Rectal smooth muscle tissue (tissue), 1 donor: ENCODE data around the gene MACROD2.
"Not testable (repeated sequence)": the region's sequence is repeated elsewhere in the genome, so short reads cannot be mapped to it uniquely, and the experiment has no call there.

Source experiments
- H3K27ac ChIP-seq: one replicate; pipeline ENCODE4 v1.7.0; 2013; ENCODE audit warnings: low read depth, low read length, inconsistent platforms
- H3K27me3 ChIP-seq: one replicate; pipeline ENCODE4 v1.7.0; 2013; ENCODE audit warnings: low read length; ENCODE audit not compliant: control insufficient read depth, insufficient read depth
- H3K36me3 ChIP-seq: one replicate; pipeline ENCODE4 v1.7.0; 2013; ENCODE audit warnings: low read length; ENCODE audit not compliant: control insufficient read depth, insufficient read depth
- H3K4me1 ChIP-seq: one replicate; pipeline ENCODE4 v1.7.0; 2013; ENCODE audit warnings: low read length; ENCODE audit not compliant: control insufficient read depth, insufficient read depth
- H3K4me3 ChIP-seq: one replicate; pipeline ENCODE4 v1.7.0; 2013; ENCODE audit warnings: low read length
- H3K9ac ChIP-seq: one replicate; pipeline ENCODE4 v1.7.0; 2013; ENCODE audit warnings: low read length

The MACROD2 gene

DNA sequence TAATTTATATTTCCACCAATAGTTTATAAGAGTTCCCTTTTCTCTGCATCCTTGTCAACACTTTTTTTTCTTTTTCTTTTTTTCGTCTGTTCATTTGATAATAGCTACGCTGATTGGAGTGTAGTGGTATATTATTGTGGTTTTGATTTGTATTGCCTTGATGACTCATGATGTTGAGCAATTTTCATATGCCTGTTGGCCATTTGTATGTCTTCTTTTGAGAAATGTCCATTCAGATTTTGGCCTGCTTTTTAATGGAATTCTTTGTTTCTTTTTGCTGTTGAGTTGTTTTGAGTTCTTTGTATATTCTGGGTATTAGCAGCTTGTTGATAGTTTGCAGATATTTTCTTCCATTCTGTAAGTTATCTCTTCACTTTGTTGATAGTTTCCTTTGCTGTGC is 1804.6 kb downstream of the MACROD2 start:
- H3K27me3 ChIP-seq, result no peaks in the 10 kb centered on the region
- H3K4me1 ChIP-seq, result no peaks in the 10 kb centered on the region
- H3K27ac ChIP-seq, result no peak overlapping the region
- H3K9ac ChIP-seq, result no peak overlapping the region
- H3K36me3 ChIP-seq, result no peaks in the 10 kb centered on the region
- no peak overlapping the region for H3K4me3 ChIP-seq

DNA sequence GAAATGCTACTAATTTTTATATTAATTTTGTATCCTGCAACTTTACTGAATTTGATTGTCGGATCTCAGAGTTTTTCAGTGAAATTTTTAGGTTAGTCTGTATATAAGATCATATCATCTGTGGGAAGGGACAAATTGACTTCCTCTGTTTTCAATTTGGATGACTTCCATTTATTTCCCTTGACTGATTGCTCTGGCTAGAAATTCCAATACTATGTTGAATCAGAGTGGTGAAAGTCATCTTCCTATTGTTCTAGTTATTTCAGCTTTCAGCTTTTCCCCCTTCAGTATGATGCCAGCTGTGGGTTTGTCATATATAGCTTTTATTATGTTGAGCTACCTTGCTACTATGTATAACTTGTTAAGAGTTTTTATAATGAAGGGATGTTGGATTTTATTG is 1806.7 kb downstream of the MACROD2 start:
- Histone ChIP-seq H3K36me3 (no peaks in the 10 kb centered on the region), H3K4me1 (no peaks in the 10 kb centered on the region), H3K4me3 (no peak overlapping the region), H3K27me3 (no peaks in the 10 kb centered on the region), H3K27ac (no peak overlapping the region), H3K9ac (no peak overlapping the region)

GRCh38 chr20:15805154-15805553 is 1809.8 kb downstream of the MACROD2 start:
- no peaks in the 10 kb centered on the region for H3K27me3 ChIP-seq
- H3K9ac ChIP-seq, result no peak overlapping the region
- no peaks in the 10 kb centered on the region for H3K4me1 ChIP-seq
- no peak overlapping the region for H3K4me3 ChIP-seq
- no peak overlapping the region for H3K27ac ChIP-seq
- H3K36me3 ChIP-seq, result no peaks in the 10 kb centered on the region

- Histone ChIP-seq H3K9ac (no peak overlapping the region), H3K4me1 (no peaks in the 10 kb centered on the region), H3K27ac (no peak overlapping the region), H3K4me3 (no peak overlapping the region), H3K36me3 (no peaks in the 10 kb centered on the region), H3K27me3 (no peaks in the 10 kb centered on the region)
Observed at GRCh38 chr20:15806105-15806504, 1810.8 kb downstream of the MACROD2 start.

DNA sequence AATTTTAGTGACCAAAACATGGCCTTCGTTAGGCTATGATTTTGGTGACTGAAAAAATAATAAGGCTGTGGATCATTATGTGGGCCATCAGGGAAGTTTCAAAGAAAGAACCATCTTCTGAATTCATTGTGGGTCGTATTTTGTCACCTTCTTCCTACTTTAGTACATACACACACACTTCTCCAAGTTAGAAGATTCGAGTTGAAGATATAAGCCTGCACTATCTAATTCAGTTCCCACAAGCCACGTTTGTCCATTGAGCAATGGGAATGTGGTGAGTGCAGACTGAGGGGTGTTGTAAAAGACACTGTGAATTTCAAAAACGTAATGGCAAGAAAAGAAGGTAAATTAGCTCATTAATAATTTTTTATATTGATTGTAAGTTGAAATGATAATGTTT is 1812.0 kb downstream of the MACROD2 start:
- Histone ChIP-seq H3K4me3 (no peak overlapping the region), H3K27me3 (no peaks in the 10 kb centered on the region), H3K9ac (no peak overlapping the region), H3K36me3 (no peaks in the 10 kb centered on the region), H3K4me1 (no peaks in the 10 kb centered on the region), H3K27ac (no peak overlapping the region)

GRCh38 chr20:15807771-15808170 is 1812.5 kb downstream of the MACROD2 start:
- not testable (repeated sequence) for H3K4me3 ChIP-seq, H3K27ac ChIP-seq, H3K4me1 ChIP-seq, H3K36me3 ChIP-seq, H3K9ac ChIP-seq, H3K27me3 ChIP-seq

- no peaks in the 10 kb centered on the region for H3K36me3 ChIP-seq
- no peak overlapping the region for H3K9ac ChIP-seq
- H3K27me3 ChIP-seq, result no peaks in the 10 kb centered on the region
- no peak overlapping the region for H3K4me3 ChIP-seq
- no peaks in the 10 kb centered on the region for H3K4me1 ChIP-seq
- H3K27ac ChIP-seq, result no peak overlapping the region
Observed at GRCh38 chr20:15811951-15812350, 1816.6 kb downstream of the MACROD2 start.

DNA sequence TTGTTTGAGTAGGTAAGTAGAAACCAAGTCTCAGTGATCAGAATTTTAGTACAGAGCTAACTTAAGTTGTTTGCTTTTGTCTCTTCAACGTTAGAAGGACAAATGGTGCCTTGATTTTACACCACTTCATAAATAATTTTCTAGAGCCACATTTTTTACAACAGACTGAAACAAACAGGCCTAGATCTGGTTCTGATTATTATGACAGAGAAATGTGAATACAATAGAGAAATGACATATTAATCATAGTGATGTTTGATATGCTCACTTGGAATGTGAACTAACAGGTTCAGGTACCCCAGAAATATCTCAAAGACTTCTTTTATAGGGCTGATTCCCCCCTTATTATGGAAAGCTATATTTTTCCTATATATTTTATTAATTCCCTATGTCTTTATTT is 1817.4 kb downstream of the MACROD2 start:
- no peak overlapping the region for H3K27ac ChIP-seq
- no peaks in the 10 kb centered on the region for H3K4me1 ChIP-seq
- H3K4me3 ChIP-seq, result no peak overlapping the region
- H3K9ac ChIP-seq, result no peak overlapping the region
- no peaks in the 10 kb centered on the region for H3K36me3 ChIP-seq
- no peaks in the 10 kb centered on the region for H3K27me3 ChIP-seq

DNA sequence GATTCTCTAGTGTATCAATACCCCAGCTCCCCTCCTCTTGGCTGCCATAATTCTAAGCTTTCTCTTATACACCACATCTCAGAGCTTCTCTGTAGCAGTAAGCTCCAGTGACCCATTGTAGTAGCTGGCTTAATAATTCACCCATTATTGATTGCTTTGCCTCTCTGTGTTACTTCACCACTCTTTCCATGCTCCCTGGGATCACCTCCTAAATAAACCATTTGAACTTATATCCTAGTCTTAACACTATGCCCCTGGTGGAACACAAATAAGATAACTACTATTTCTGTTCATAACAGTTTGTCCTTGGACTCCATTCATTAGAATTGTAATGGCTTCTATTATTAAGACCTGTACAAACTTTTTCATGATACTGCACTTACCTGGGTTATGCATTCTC is 1819.0 kb downstream of the MACROD2 start:
- Histone ChIP-seq H3K27me3 (no peaks in the 10 kb centered on the region), H3K4me1 (no peaks in the 10 kb centered on the region), H3K9ac (no peak overlapping the region), H3K4me3 (no peak overlapping the region), H3K27ac (no peak overlapping the region), H3K36me3 (no peaks in the 10 kb centered on the region)

- Histone ChIP-seq H3K9ac (no peak overlapping the region), H3K4me3 (no peak overlapping the region), H3K4me1 (no peaks in the 10 kb centered on the region), H3K27me3 (no peaks in the 10 kb centered on the region), H3K27ac (no peak overlapping the region), H3K36me3 (no peaks in the 10 kb centered on the region)
Observed at GRCh38 chr20:15814911-15815310, 1819.6 kb downstream of the MACROD2 start.

GRCh38 chr20:15817351-15817750 is 1822.0 kb downstream of the MACROD2 start:
- Histone ChIP-seq H3K4me3 (no peak overlapping the region), H3K36me3 (no peaks in the 10 kb centered on the region), H3K27me3 (no peaks in the 10 kb centered on the region), H3K27ac (no peak overlapping the region), H3K9ac (no peak overlapping the region), H3K4me1 (no peaks in the 10 kb centered on the region)

GRCh38 chr20:15818651-15819071 is 1823.3 kb downstream of the MACROD2 start:
- Histone ChIP-seq H3K27me3 (no peaks in the 10 kb centered on the region), H3K4me1 (no peaks in the 10 kb centered on the region), H3K36me3 (no peaks in the 10 kb centered on the region), H3K9ac (no peak overlapping the region), H3K4me3 (no peak overlapping the region), H3K27ac (no peak overlapping the region)

- Histone ChIP-seq H3K9ac (no peak overlapping the region), H3K36me3 (no peaks in the 10 kb centered on the region), H3K4me1 (no peaks in the 10 kb centered on the region), H3K27me3 (no peaks in the 10 kb centered on the region), H3K27ac (no peak overlapping the region), H3K4me3 (no peak overlapping the region)
Observed at GRCh38 chr20:15823718-15824117, 1828.4 kb downstream of the MACROD2 start.
